G401.6 (cell line): ENCODE data around the gene TSPY8.
"Not testable (repeated sequence)": the region's sequence is repeated elsewhere in the genome, so short reads cannot be mapped to it uniquely, and the experiment has no call there.

ENCODE experiments used
- FAIRE-seq: peaks from 2 replicates; lab custom pipeline; 2012; peaks lifted over from hg19 to GRCh38; lab: Jason Lieb, UNC

The TSPY8 gene, protein sequence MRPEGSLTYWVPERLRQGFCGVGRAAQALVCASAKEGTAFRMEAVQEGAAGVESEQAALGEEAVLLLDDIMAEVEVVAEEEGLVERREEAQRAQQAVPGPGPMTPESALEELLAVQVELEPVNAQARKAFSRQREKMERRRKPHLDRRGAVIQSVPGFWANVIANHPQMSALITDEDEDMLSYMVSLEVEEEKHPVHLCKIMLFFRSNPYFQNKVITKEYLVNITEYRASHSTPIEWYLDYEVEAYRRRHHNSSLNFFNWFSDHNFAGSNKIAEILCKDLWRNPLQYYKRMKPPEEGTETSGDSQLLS

GRCh38 chrY:9357497-9357896 lies at the start of gene TSPY8:
Gene TSPY8 (plus strand): TSS chrY:9357797. CDS start chrY:9357843, 46 bp downstream.
- not testable (repeated sequence) for FAIRE-seq

DNA sequence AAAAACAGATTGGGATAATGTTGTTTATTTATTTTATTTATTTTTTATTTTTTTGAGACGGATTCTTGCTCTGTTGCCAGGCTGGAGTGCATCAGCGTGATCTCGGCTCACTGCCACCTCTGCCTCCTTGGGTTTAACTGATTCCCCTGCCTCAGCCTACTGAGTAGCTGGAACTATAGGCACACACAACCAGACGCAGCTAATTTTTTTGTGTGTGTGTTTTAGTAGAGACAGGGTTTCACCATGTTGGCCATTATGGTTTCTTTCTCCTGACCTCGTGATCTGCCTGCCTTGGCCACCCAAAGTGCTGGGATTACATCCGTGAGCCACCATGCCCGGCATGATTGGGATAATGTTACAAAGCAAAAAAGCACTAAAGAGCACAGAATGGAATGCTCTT lies 36.6 kb upstream of the TSPY8 start:
- FAIRE-seq: no peak

DNA sequence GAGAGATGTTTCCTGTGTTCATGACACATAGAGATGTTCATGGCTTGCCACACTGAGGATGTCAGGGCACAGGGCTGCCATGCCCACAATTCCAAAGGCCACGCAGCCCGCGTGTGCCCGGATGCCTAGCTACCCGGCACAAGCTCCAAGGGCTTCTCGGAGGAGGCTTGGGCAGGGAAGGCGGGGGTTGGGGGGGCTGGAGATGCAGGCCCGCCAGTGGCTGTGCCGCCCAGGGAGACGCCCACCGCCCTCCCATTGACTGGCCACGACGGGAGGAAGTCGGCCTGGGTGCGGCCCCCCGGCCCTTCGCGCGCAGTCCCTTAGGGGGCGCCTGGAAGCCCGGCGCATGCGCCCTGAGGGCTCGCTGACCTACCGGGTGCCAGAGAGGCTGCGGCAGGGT lies 20.4 kb upstream of the TSPY8 start, which contains the start of gene TSPY4:
Gene TSPY4, plus strand, starts transcription at position 301 of the 400 bp plus-strand sequence. Its CDS starts 46 bp downstream, at position 347.
- FAIRE-seq: not testable (repeated sequence)

DNA sequence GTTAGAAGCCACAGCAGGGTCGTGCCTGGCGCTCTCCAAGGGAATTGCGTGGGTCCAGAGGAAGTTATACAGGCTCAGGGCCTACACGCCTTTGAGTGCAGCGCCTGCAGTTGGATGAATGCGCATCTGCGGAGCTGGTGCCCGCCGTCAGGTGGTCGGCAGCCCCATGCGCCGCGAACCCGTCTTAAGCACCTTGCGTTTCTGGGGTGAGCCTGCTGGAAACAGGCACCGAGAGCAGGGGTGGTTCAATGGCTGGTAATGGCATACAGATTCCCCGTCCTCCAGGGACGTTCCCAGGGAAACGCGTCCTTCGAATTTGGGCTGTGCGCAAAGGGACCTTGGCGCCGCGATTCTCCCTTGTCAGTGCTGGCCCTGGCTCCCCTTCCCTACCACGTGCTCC lies 38.9 kb downstream of the TSPY8 start:
- not testable (repeated sequence) for FAIRE-seq

DNA sequence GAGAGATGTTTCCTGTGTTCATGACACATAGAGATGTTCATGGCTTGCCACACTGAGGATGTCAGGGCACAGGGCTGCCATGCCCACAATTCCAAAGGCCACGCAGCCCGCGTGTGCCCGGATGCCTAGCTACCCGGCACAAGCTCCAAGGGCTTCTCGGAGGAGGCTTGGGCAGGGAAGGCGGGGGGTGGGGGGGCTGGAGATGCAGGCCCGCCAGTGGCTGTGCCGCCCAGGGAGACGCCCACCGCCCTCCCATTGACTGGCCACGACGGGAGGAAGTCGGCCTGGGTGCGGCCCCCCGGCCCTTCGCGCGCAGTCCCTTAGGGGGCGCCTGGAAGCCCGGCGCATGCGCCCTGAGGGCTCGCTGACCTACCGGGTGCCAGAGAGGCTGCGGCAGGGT lies 40.5 kb downstream of the TSPY8 start, which contains the start of gene TSPY3:
Gene TSPY3, plus strand, starts transcription at position 301 of the 400 bp plus-strand sequence. Its CDS starts 46 bp downstream, at position 347.
- not testable (repeated sequence) for FAIRE-seq
